ENCODE data around the gene DSCAML1. TPM values are rescaled to one million over a fixed set of nuclear protein-coding genes. Genes with fewer than 3 reads are reported as not detected.
A peak's percentile ranks its signal among the peaks of the same experiment; 100 is the strongest.

Gene DSCAML1
- total and polyA plus RNA-seq, 9 of the 15 experiments (the other 6 are each of a cell fraction or from before 2014, with no cell fraction given), result not detected

- Histone ChIP-seq H3K9me1 (ENCODE audit: control insufficient read depth, insufficient read depth, low read length) (no peaks in the 10 kb centered on the region), H3K36me3 (ENCODE audit: control insufficient read depth, insufficient read depth, low read length) (no peaks in the 10 kb centered on the region), H3K4me2 (ENCODE audit: insufficient read depth, low read length) (no peak overlapping the region), H3K27ac (ENCODE audit: extremely low read depth, low read depth, low read length) (no peak overlapping the region), H4K20me1 (replicated peaks; ENCODE audit: control insufficient read depth, insufficient read depth, low read length) (peaks cover 4% of the 10 kb centered on the region; the same call in 1 of the 2 replicates), H3K4me1 (replicated peaks in 1 of 2; ENCODE audit: control insufficient read depth in 2 of 2, insufficient read depth in 2 of 2, low read length in 2 of 2) (no peaks in the 10 kb centered on the region; a peak in 1 of 5 replicates), H3K79me2 (ENCODE audit: control insufficient read depth, insufficient read depth, low read length) (no peaks in the 10 kb centered on the region), H3K27me3 (ENCODE audit: control insufficient read depth in 2 of 2, insufficient read depth in 2 of 2, low read length in 2 of 2) (peaks cover 17 to 81% of the 10 kb centered on the region in 2 experiments; a peak in 4 of 5 replicates), H3K9ac (ENCODE audit: insufficient read depth in 1 of 2, low read depth in 2 of 2, low read length in 2 of 2) (no peak overlapping the region), H2AFZ (ENCODE audit: low read depth, low read length) (no peak overlapping the region), H3K4me3 (no peak overlapping the region), H3K9me3 (replicated peaks; ENCODE audit: control insufficient read depth, insufficient read depth, low read depth, low read length) (no peaks in the 10 kb centered on the region)
- DNase-seq (ENCODE audit: extremely low read depth in 1 of 4, low spot score in 3 of 4) (no peak), ATAC-seq (peak; percentile 39), FAIRE-seq (no peak)
- no peak for TF ChIP-seq TFAM (CRISPR knock-in tag; conservative IDR thresholded peaks at IDR 0.05)
- TF ChIP-seq GABPA (tag; conservative IDR thresholded peaks at IDR 0.05; ENCODE audit: low read depth), result no peak
- TF ChIP-seq ZNF175 (CRISPR knock-in tag; IDR thresholded peaks at IDR 0.05; ENCODE audit: low read depth), result no peak
- no peak for TF ChIP-seq ARNT (IDR thresholded peaks at IDR 0.05)
- POLR2A ChIA-PET, result no interaction called here
- 3% methylated on average over 20 of the region's 22 CpGs for WGBS (ENCODE audit: insufficient coverage, low coverage, missing lambda C conversion rate)
- no TSS peak for BruUV-seq (replicated peaks)
- in situ Hi-C loops (cut with MboI) (no loop called here), intact Hi-C loops (cut with micrococcal nuclease) (no loop called here)
- CTCF ChIA-PET (ENCODE audit: low intra/inter-chr PET ratio), result no interaction called here
Measured at GRCh38 chr11:117458275-117459122, 338.5 kb downstream of the DSCAML1 start.

GRCh38 chr11:117457835-117458234 is 339.2 kb downstream of the DSCAML1 start:
- intact Hi-C loops (cut with micrococcal nuclease), result no loop called here
- no peaks in the 10 kb centered on the region for H3K9me3 ChIP-seq (replicated peaks; ENCODE audit: control insufficient read depth, insufficient read depth, low read depth, low read length)
- peaks cover 4% of the 10 kb centered on the region; the same call in 1 of the 2 replicates for H4K20me1 ChIP-seq (replicated peaks; ENCODE audit: control insufficient read depth, insufficient read depth, low read length)
- H3K79me2 ChIP-seq (ENCODE audit: control insufficient read depth, insufficient read depth, low read length), result no peaks in the 10 kb centered on the region
- no peaks in the 10 kb centered on the region; a peak in 1 of 5 replicates for H3K4me1 ChIP-seq (replicated peaks in 1 of 2; ENCODE audit: control insufficient read depth in 2 of 2, insufficient read depth in 2 of 2, low read length in 2 of 2)
- no peaks in the 10 kb centered on the region for H3K36me3 ChIP-seq (ENCODE audit: control insufficient read depth, insufficient read depth, low read length)
- no peak overlapping the region for H3K9ac ChIP-seq (ENCODE audit: insufficient read depth in 1 of 2, low read depth in 2 of 2, low read length in 2 of 2)
- H3K4me2 ChIP-seq (ENCODE audit: insufficient read depth, low read length), result no peak overlapping the region
- ChIA-PET CTCF (ENCODE audit: low intra/inter-chr PET ratio) (no interaction called here), POLR2A (no interaction called here)
- no peak for DNase-seq (ENCODE audit: extremely low read depth in 1 of 4, low spot score in 3 of 4)
- FAIRE-seq, result no peak
- H3K27ac ChIP-seq (ENCODE audit: extremely low read depth, low read depth, low read length), result no peak overlapping the region
- peak; percentile 73 for ATAC-seq
- H3K9me1 ChIP-seq (ENCODE audit: control insufficient read depth, insufficient read depth, low read length), result no peaks in the 10 kb centered on the region
- H3K4me3 ChIP-seq, result no peak overlapping the region
- no peak overlapping the region for H2AFZ ChIP-seq (ENCODE audit: low read depth, low read length)
- in situ Hi-C loops (cut with MboI), result no loop called here
- under 1% methylated on average over 9 of the region's 9 CpGs for WGBS (ENCODE audit: insufficient coverage, low coverage, missing lambda C conversion rate)
- H3K27me3 ChIP-seq (ENCODE audit: control insufficient read depth in 2 of 2, insufficient read depth in 2 of 2, low read length in 2 of 2), result peaks cover 16 to 75% of the 10 kb centered on the region in 2 experiments; a peak in 4 of 5 replicates
- no TSS peak for BruUV-seq (replicated peaks)
- no peak for TF ChIP-seq NBN (IDR thresholded peaks at IDR 0.05; ENCODE audit: low read depth)
- no peak for TF ChIP-seq ZNF431 (CRISPR knock-in tag; IDR thresholded peaks at IDR 0.05)
- TF ChIP-seq RNF2 (IDR thresholded peaks at IDR 0.05), result no peak
- TF ChIP-seq MLX (CRISPR knock-in tag; conservative IDR thresholded peaks at IDR 0.05), result no peak
- TF ChIP-seq NONO (IDR thresholded peaks at IDR 0.05; ENCODE audit: low read depth in 2 of 2, low read length in 1 of 2), result no peak
- TF ChIP-seq CGGBP1 (CRISPR knock-in tag; IDR thresholded peaks at IDR 0.05), result no peak
- no peak for TF ChIP-seq ZNF699 (CRISPR knock-in tag; IDR thresholded peaks at IDR 0.05; ENCODE audit: insufficient replicate concordance)
- TF ChIP-seq HNRNPUL1 (IDR thresholded peaks at IDR 0.05; ENCODE audit: low read length), result no peak

All from K562 (cell line).